Thymus (tissue), 11 donors: Measurements from ENCODE around the gene DBH. TPM values are rescaled to one million over a fixed set of nuclear protein-coding genes. Genes with fewer than 3 reads are reported as not detected.

ENCODE experiments used
- DNase-seq, 9 donors: peaks; one replicate each; pipeline ENCODE4 v3.0.0-alpha.2; 2013; ENCODE audit warnings: low spot score in 9 of 9, low read depth in 6 of 9, missing footprints in 1 of 9
- H3K27ac ChIP-seq, 2 donors: one replicate each; pipeline ENCODE4 v1.5.1; 2013; ENCODE audit warnings: control low read depth in 1 of 2, low read depth in 1 of 2, low read length in 1 of 2, mild to moderate bottlenecking in 1 of 2, moderate library complexity in 1 of 2
- H3K27me3 ChIP-seq, 2 donors: one replicate each; pipeline ENCODE4 v1.5.1; 2013; ENCODE audit warnings: low read length in 1 of 2; ENCODE audit not compliant: control insufficient read depth in 2 of 2, insufficient read depth in 1 of 2
- H3K36me3 ChIP-seq, 2 donors: one replicate each; pipeline ENCODE4 v1.5.1; 2013; ENCODE audit warnings: low read length in 1 of 2, mild to moderate bottlenecking in 1 of 2, moderate library complexity in 1 of 2; ENCODE audit not compliant: control insufficient read depth in 2 of 2, insufficient read depth in 2 of 2
- H3K4me1 ChIP-seq, 2 donors: one replicate each; pipeline ENCODE4 v1.5.1; 2013; ENCODE audit warnings: low read length in 2 of 2; ENCODE audit not compliant: control insufficient read depth in 2 of 2, insufficient read depth in 2 of 2
- H3K4me3 ChIP-seq, 2 donors: one replicate each; pipeline ENCODE4 v1.5.1; 2013; ENCODE audit warnings: low read length in 2 of 2, control low read depth in 1 of 2, mild to moderate bottlenecking in 1 of 2
- H3K9me3 ChIP-seq, 2 donors: one replicate each; pipeline ENCODE4 v1.5.1; 2013; ENCODE audit warnings: low read length in 1 of 2, mild to moderate bottlenecking in 1 of 2; ENCODE audit not compliant: control insufficient read depth in 2 of 2, insufficient read depth in 1 of 2
- WGBS: extraction: QIAGEN DNeasy Blood & Tissue Kit; methylation state at CpG from one replicate; pipeline ENCODE4 v1.1.7; 2013; 5-methylcytosine and 5-hydroxymethylcytosine counted together
- polyA plus RNA-seq: library from polyadenylated mRNA; stranded (reverse); fragments of 200-250 nt; gene quantifications from one replicate; pipeline ENCODE4 v1.2.3, GENCODE V29; 2013
- total RNA-seq: library from RNA; stranded (reverse); fragments of 120-200 nt; gene quantifications from one replicate; pipeline ENCODE4 v1.2.4, GENCODE V29; 2013
- donor health status: healthy.

The DBH gene
- total and polyA plus RNA-seq, 2 donors, result 0.25 to 0.28 TPM

DNA sequence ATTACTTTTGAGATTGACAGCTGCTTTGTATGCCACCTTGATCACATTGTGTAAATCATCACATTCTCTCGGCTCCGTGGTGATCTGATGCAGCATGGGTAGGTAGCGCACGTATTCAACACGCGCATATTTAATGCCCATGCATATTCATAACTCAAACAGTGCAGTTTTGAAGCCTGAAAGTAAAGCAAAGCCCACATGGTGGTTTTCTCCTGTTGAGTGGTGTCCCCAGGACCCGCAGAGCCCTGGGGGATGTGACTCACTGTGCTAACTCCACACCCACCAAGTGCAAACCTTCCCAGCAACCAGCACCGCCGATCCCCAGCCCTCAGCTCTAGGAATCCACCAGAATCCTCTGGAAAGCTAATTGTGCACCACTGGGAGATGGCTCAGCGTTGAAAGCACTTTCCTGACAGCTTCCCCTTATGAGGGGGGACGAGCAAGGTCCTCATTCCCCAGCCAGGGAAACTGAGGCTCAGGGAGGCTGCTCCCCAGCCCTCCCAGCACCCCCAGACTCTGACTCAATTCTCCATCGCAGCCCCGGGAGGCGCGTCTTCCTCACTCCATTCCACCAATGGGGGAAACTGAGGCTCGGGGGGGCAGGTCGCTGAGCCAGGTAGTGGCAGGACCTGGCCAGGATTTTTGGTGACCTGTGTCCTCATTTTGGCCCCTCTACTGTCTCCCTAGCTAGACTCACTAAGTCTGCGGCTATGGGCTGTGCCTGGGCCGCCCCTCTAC lies 55.6 kb downstream of the DBH start:
- H3K27me3 ChIP-seq, result no peaks in the 10 kb centered on the region
- DNase-seq, result no peak
- H3K4me1 ChIP-seq, result no peaks in the 10 kb centered on the region
- H3K27ac ChIP-seq, result no peak overlapping the region
- WGBS, result 96% methylated on average over 19 of the region's 19 CpGs
- H3K36me3 ChIP-seq, result peaks cover 7 to 9% of the 10 kb centered on the region in 2 donors
- no peak overlapping the region for H3K4me3 ChIP-seq
- no peaks in the 10 kb centered on the region for H3K9me3 ChIP-seq

DNA sequence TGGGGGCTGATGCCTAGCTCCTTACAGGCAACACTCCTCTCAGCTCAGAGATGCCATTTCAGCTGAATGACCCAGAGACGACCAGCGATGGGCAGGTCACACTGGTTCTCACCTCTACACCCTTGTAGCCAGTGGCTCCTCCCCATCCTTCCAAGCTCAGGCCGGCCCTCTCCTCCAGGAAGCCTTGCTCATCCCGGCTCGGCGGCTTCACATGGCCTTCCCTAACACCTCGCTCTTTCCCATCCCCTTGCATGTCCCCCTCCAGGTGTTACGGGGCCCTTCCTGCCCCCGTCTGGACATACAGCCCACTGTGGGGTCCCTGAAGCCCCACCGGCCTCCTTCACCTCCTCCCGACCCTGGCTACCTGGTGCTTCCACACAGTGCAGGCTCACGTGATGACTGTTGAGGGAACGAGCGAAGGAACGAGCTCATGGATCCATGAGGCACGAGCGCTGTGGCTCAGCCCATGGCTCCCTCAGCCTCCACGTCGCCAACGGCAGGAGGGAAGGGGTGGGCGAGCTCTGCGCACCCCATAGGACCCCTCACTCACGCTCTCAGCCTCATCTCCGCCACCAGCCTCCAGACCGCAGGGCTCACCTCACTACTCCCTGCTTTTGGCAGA lies 56.3 kb downstream of the DBH start:
- DNase-seq, result no peak
- H3K4me3 ChIP-seq, result no peak overlapping the region
- WGBS, result 98% methylated on average over 25 of the region's 25 CpGs
- H3K27ac ChIP-seq, result no peak overlapping the region
- peaks cover 7 to 9% of the 10 kb centered on the region in 2 donors for H3K36me3 ChIP-seq
- no peaks in the 10 kb centered on the region for H3K27me3 ChIP-seq
- H3K4me1 ChIP-seq, result no peaks in the 10 kb centered on the region
- no peaks in the 10 kb centered on the region for H3K9me3 ChIP-seq

DNA sequence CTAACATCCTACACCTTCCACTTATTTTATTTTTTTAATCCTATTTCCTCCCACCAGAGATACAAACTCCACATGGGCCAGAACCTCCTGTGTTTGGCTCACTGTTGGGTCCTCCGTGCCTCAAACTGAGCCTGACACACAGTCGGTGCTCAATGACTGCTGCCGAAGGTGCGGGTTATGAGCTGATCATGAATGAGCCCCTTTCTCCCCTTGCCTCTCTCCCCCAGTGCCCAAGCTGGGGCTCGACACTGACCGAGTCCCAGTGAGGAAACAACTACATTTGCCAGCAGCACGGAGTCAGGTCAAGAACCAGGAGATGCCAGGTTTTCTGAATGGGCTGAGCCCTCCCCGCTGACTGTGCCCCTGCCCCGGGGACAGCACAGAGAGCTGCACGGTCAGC lies 57.0 kb downstream of the DBH start:
- H3K27me3 ChIP-seq, result no peaks in the 10 kb centered on the region
- H3K27ac ChIP-seq, result no peak overlapping the region
- H3K9me3 ChIP-seq, result no peaks in the 10 kb centered on the region
- H3K4me3 ChIP-seq, result no peak overlapping the region
- 97% methylated on average over 10 of the region's 10 CpGs for WGBS
- peaks cover 7 to 9% of the 10 kb centered on the region in 2 donors for H3K36me3 ChIP-seq
- H3K4me1 ChIP-seq, result no peaks in the 10 kb centered on the region
- DNase-seq, result no peak

DNA sequence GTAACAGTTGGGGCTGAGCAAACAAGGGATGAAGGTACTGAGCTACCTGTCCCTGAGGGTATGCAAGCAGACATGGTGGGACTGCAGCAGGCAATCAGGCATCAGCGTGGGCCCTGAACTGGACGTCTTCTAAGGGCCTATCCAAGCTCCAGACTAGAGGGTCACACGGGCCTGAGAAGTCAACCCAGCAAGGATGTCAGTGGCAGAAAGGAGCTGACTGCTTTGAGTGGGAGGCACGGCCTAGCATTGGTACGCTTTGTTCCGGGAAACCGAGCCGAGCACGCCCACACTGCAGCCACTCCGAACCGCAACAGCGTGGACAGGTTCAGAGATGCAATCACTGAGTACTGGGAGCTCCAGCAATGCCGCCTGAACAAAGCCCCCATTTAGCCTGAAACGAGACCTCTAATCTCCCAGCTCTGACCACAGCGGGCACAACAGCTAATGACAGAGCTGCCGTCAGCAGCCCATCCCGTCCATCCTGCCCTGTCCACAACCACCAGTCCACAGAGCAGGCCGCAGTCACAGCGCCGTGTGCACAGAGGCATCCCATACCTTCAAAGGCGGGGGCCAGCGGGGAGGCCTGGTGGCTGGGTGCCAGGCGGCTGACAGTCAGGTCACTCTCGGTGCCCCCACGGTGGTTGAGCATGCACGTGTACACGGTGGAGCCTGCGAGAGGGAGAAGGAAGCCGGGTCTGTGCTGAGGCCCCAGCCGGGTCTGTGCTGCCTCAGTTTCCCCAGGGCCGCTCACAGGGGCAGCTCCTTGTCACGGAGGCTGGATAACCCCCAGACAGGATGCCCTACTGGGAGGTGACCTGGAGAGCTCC lies 57.8 kb downstream of the DBH start:
- peaks cover 7 to 9% of the 10 kb centered on the region in 2 donors for H3K36me3 ChIP-seq
- H3K4me3 ChIP-seq, result no peak overlapping the region
- no peaks in the 10 kb centered on the region for H3K27me3 ChIP-seq
- H3K27ac ChIP-seq, result no peak overlapping the region
- 95% methylated on average over 32 of the region's 32 CpGs for WGBS
- no peaks in the 10 kb centered on the region for H3K9me3 ChIP-seq
- DNase-seq, result no peak
- peaks cover 0 to 2% of the 10 kb centered on the region in 2 donors for H3K4me1 ChIP-seq

DNA sequence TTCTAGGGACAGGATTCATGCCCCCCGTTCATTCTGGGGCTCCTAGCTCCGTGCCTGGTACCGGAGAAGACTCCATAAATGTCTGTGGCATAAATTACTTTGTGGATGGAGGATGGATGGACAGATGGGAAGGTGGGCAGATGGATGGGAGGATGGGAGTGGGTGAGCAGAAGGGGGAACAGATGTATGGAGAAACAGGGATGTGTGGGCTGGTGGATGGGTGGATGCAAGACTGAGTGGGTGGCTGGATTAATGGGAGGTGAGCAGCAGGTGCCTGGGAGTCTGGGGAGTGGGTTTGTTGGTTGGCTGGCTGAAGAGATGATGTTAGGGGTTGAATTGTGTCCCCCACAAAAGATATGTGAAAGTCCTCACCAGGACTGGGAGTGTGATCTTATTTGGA lies 58.5 kb downstream of the DBH start:
- no peak overlapping the region for H3K27ac ChIP-seq

DNA sequence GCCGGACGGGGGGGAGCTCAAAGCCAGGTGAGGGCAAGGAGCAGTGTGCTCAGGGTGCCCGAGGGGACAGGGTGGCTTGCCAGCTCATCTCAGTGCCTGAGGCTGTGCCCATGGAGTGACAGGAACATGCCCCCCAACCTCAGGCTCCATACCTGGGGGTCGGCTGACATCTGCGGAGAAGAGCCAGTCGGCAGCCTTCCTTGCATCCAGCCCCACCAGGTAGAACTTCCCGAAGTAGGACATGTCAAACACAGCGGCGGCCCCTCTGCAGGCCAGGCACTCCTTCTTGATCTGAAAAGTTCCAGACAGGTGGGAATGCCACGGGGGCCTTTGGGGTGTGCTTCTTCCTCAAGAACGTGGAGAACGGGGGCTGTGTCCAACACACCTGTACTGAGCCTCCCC lies 59.9 kb downstream of the DBH start:
- H3K36me3 ChIP-seq, result peaks cover 5 to 7% of the 10 kb centered on the region in 2 donors
- H3K27ac ChIP-seq, result no peak overlapping the region
- peaks cover 11 to 17% of the 10 kb centered on the region in 2 donors for H3K4me1 ChIP-seq
- H3K9me3 ChIP-seq, result no peaks in the 10 kb centered on the region
- no peak for DNase-seq
- no peak overlapping the region for H3K4me3 ChIP-seq
- no peaks in the 10 kb centered on the region for H3K27me3 ChIP-seq
- WGBS, result 94% methylated on average over 12 of the region's 12 CpGs

More for the DNA sequence above, 58.5 kb downstream of the DBH start:
- Histone ChIP-seq H3K27me3 (no peaks in the 10 kb centered on the region), H3K4me1 (peaks cover under 1 to 4% of the 10 kb centered on the region in 2 donors), H3K4me3 (no peak overlapping the region), H3K36me3 (peaks cover 7 to 9% of the 10 kb centered on the region in 2 donors), H3K9me3 (no peaks in the 10 kb centered on the region)
- no peak for DNase-seq
- 64% methylated on average over 3 of the region's 3 CpGs for WGBS

DNA sequence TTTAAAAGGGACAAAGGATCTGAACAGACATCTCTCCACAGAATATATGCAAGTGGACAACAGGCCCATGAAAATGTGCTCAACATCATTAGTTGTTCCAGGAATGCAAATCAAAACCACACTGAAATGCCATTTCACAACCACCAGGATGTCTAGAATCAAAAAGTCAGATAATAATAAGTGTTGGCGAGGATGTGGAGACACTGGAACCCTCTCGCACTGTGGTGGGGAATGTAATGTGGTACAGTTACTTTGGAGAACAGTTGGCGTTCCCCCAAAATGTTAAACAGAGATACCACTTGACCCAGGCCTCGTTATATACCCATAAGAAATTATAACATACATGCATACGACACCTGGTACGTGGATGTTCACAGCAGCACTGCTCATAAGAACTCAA lies 63.4 kb downstream of the DBH start:
- 97% methylated on average over 6 of the region's 6 CpGs for WGBS
- H3K4me1 ChIP-seq, result peaks cover 41 to 52% of the 10 kb centered on the region in 2 donors
- peaks cover 0 to 2% of the 10 kb centered on the region in 2 donors for H3K36me3 ChIP-seq

DNA sequence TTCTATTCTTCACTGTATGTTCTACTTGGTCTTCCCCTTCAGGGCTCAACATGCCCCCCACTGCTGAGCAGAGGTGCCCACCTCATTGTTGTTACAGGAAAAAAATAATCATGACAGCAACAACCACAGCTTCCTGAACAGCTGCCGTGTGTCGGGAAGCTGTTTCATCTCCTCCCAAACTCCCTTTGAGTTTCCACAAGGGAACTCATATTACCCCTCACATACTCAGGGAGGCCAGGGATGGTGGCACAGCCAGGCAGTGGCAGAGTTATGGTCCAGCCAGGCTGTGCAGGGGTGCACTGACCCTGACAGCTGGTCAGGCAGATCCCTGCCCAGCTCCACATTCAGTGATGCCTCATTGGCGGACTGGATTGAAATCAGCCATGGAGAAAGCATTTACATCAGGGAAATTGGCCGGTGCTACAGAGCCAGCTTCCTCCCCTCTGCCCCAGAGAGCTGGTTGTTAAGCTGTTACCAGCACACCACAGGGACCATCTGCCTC lies 64.7 kb downstream of the DBH start:
- Histone ChIP-seq H3K27me3 (peaks cover 0 to 15% of the 10 kb centered on the region in 2 donors), H3K27ac (peak overlapping the region; percentile 89 to 96), H3K4me1 (peaks cover 41 to 58% of the 10 kb centered on the region in 2 donors), H3K9me3 (peaks cover 4 to 30% of the 10 kb centered on the region in 2 donors), H3K36me3 (no peaks in the 10 kb centered on the region), H3K4me3 (peak overlapping the region in 1 of 2 donors; percentile 35)
- DNase-seq, result peak in 1 of 9 donors; percentile 59
- 30% methylated on average over 4 of the region's 4 CpGs for WGBS

More for the DNA sequence above, 63.4 kb downstream of the DBH start:
- peak overlapping the region in 1 of 2 donors; percentile 43 for H3K27ac ChIP-seq
- H3K4me3 ChIP-seq, result no peak overlapping the region
- H3K9me3 ChIP-seq, result peaks cover 2 to 20% of the 10 kb centered on the region in 2 donors
- peaks cover 0 to 13% of the 10 kb centered on the region in 2 donors for H3K27me3 ChIP-seq
- no peak for DNase-seq
